ENCODE results near the gene PTPN3. TPM values are rescaled to one million over a fixed set of nuclear protein-coding genes. Genes with fewer than 3 reads are reported as not detected.
"Not testable (repeated sequence)": the region's sequence is repeated elsewhere in the genome, so short reads cannot be mapped to it uniquely, and the experiment has no call there.

The PTPN3 gene
- total RNA-seq (2014; rRNA removed; shearing (Covaris generic)) (0.03 TPM in 1 of 2 replicates, not detected in the other), total RNA-seq (2022) (not detected in 2 replicates), Bru-seq, nascent RNA (percentile 6 among the genes with signal in this experiment), BruChase-seq, experiment 1, labeled RNA remaining after a 6-hour chase (percentile 7 among the genes with signal in this experiment), BruChase-seq, experiment 2, labeled RNA remaining after a 2-hour chase (percentile 9 among the genes with signal in this experiment)
- long read RNA-seq = 0 reads

GRCh38 chr9:109498195-109499092 lies at the start of gene PTPN3:
TSS of gene PTPN3 (minus strand) at chr9:109498307. CDS start at chr9:109463434, 34,873 bp downstream.
- H3K4me1 ChIP-seq (ENCODE audit: insufficient read depth, low read length, poor library complexity, severe bottlenecking) = no peaks in the 10 kb centered on the region
- no peak within 1 kb of the TSS for H3K4me3 ChIP-seq (ENCODE audit: low read depth, low read length, poor library complexity, severe bottlenecking)
- no peaks in the 10 kb centered on the region for H3K36me3 ChIP-seq (ENCODE audit: insufficient read depth, low read length)
- H3K79me2 ChIP-seq (ENCODE audit: insufficient read depth, low read depth, low read length) = no peaks in the 10 kb centered on the region
- no peak within 1 kb of the TSS for H2AFZ ChIP-seq (ENCODE audit: low read length)
- POLR2A ChIA-PET = no interaction called here
- no peaks in the 10 kb centered on the region for H4K20me1 ChIP-seq (ENCODE audit: insufficient read depth, low read length)
- intact Hi-C loops (cut with micrococcal nuclease; ENCODE audit: unreplicated experiment) = no loop called here
- no peak within 1 kb of the TSS for H3K4me2 ChIP-seq (ENCODE audit: low read length)
- no peak for DNase-seq (ENCODE audit: low spot score)
- H3K9me2 ChIP-seq (ENCODE audit: insufficient read depth, low read length) = no peaks in the 10 kb centered on the region
- BruUV-seq (replicated peaks) = no TSS peak
- no peaks in the 10 kb centered on the region for H3K9me3 ChIP-seq (ENCODE audit: low read length)
- TF ChIP-seq CTCF (conservative IDR thresholded peaks at IDR 0.05; ENCODE audit: low read length) (no peak), EZH2phosphoT487 (IDR thresholded peaks at IDR 0.05; ENCODE audit: borderline replicate concordance, low read depth, low read length) (no peak)
- no peak within 1 kb of the TSS for H3K27ac ChIP-seq (ENCODE audit: low read depth, low read length, poor library complexity, severe bottlenecking)
- CTCF ChIA-PET (ENCODE audit: unreplicated experiment) = no interaction called here

- BruUV-seq (replicated peaks); H3K4me3 ChIP-seq (ENCODE audit: low read depth, low read length, poor library complexity, severe bottlenecking); DNase-seq (ENCODE audit: low spot score); H3K9me3 ChIP-seq (ENCODE audit: low read length); H3K9me2 ChIP-seq (ENCODE audit: insufficient read depth, low read length); H3K4me2 ChIP-seq (ENCODE audit: low read length); CTCF ChIA-PET (ENCODE audit: unreplicated experiment); intact Hi-C loops (cut with micrococcal nuclease; ENCODE audit: unreplicated experiment); H3K36me3 ChIP-seq (ENCODE audit: insufficient read depth, low read length); H2AFZ ChIP-seq (ENCODE audit: low read length); H3K27ac ChIP-seq (ENCODE audit: low read depth, low read length, poor library complexity, severe bottlenecking); H3K4me1 ChIP-seq (ENCODE audit: insufficient read depth, low read length, poor library complexity, severe bottlenecking); H3K79me2 ChIP-seq (ENCODE audit: insufficient read depth, low read depth, low read length); H4K20me1 ChIP-seq (ENCODE audit: insufficient read depth, low read length): not testable (repeated sequence)
- POLR2A ChIA-PET = interaction anchor here (0.7 kb wide), 1 partner anchor 248 kb away, joined by 7 read pairs; no protein-coding TSS in a partner anchor
These were observed 46.8 kb upstream of the PTPN3 start for GRCh38 chr9:109544954-109545353.

GRCh38 chr9:109542922-109543321 lies 44.8 kb upstream of the PTPN3 start:
- H3K9me3 ChIP-seq (ENCODE audit: low read length) = 0 out of 2 replicates have a peak, but pooled peaks cover 5% of the 10 kb centered on the region
- H3K27ac ChIP-seq (ENCODE audit: low read depth, low read length, poor library complexity, severe bottlenecking) = no peak overlapping the region
- no peak overlapping the region for H3K4me2 ChIP-seq (ENCODE audit: low read length)
- intact Hi-C loops (cut with micrococcal nuclease; ENCODE audit: unreplicated experiment) = no loop called here
- no peak overlapping the region for H3K4me3 ChIP-seq (ENCODE audit: low read depth, low read length, poor library complexity, severe bottlenecking)
- CTCF ChIA-PET (ENCODE audit: unreplicated experiment) = no interaction called here
- no peaks in the 10 kb centered on the region for H3K9me2 ChIP-seq (ENCODE audit: insufficient read depth, low read length)
- no peaks in the 10 kb centered on the region for H3K4me1 ChIP-seq (ENCODE audit: insufficient read depth, low read length, poor library complexity, severe bottlenecking)
- H2AFZ ChIP-seq (ENCODE audit: low read length) = 0 out of 2 replicates have a peak overlapping the region, but pooled peaks have one; percentile 15
- TF ChIP-seq CTCF (conservative IDR thresholded peaks at IDR 0.05; ENCODE audit: low read length) (no peak), EZH2phosphoT487 (IDR thresholded peaks at IDR 0.05; ENCODE audit: borderline replicate concordance, low read depth, low read length) (no peak)
- no peaks in the 10 kb centered on the region for H4K20me1 ChIP-seq (ENCODE audit: insufficient read depth, low read length)
- BruUV-seq (replicated peaks) = no TSS peak
- POLR2A ChIA-PET = interaction anchor here (0.7 kb wide), 1 partner anchor 778 kb away, joined by 4 read pairs; no protein-coding TSS in a partner anchor
- no peaks in the 10 kb centered on the region for H3K79me2 ChIP-seq (ENCODE audit: insufficient read depth, low read depth, low read length)
- H3K36me3 ChIP-seq (ENCODE audit: insufficient read depth, low read length) = no peaks in the 10 kb centered on the region
- DNase-seq (ENCODE audit: low spot score) = no peak
